H1 (cell line): ENCODE data around the gene TNIP1. TPM values are rescaled to one million over a fixed set of nuclear protein-coding genes. Genes with fewer than 3 reads are reported as not detected.

Source experiments
- CBX5 ChIP-seq: fragments of 300-800, 300-1000 bp; sonication (generic); IDR thresholded peaks from 2 replicates; pipeline ENCODE4 v1.7.1; 2016; ENCODE audit warnings: antibody characterized with exemption, low read length, low read depth
- CTCF ChIP-seq, 3 experiments: IDR thresholded peaks; 1 replicate in 2 of 3; 2 replicates in 1 of 3; pipeline versions ENCODE4 v1.5.1 to v1.6.1; 2011; ENCODE audit warnings: low read length in 3 of 3, mild to moderate bottlenecking in 3 of 3, inconsistent platforms in 2 of 3, low read depth in 1 of 3, moderate library complexity in 1 of 3; ENCODE audit not compliant: insufficient read depth in 1 of 3; ENCODE audit errors: control extremely low read depth in 1 of 3
- SAP30 ChIP-seq: fragments of 300-600 bp; sonication (generic); IDR thresholded peaks from 2 replicates; pipeline ENCODE4 v1.7.1; 2012; ENCODE audit warnings: low read length, moderate library complexity, mild to moderate bottlenecking, inconsistent platforms; ENCODE audit not compliant: insufficient read depth, insufficient replicate concordance
- SP1 ChIP-seq: IDR thresholded peaks from 2 replicates; pipeline ENCODE4 v1.6.1; 2011; ENCODE audit warnings: low read depth, low read length
- ZNF274 ChIP-seq: IDR thresholded peaks from 2 replicates; pipeline ENCODE4 v1.7.0; 2012; ENCODE audit warnings: low read length, borderline replicate concordance; ENCODE audit errors: extremely low read depth
- polyA plus RNA-seq, 7 experiments: library from polyadenylated mRNA; depleted of rRNA in 3 of 7; stranded (reverse) in 5 of 7; unstranded in 2 of 7; fragments of >200 nt in 5 of 7; fragments of 200-250 nt in 2 of 7; gene quantifications; 1 replicate in 5 of 7; 2 replicates in 1 of 7; 4 replicates in 1 of 7; pipeline versions ENCODE4 v1.2.1 to v1.2.3, GENCODE V29; 2011 to 2013; ENCODE audit warnings: missing spikeins in 2 of 7, mixed read lengths in 2 of 7
- total RNA-seq: library from RNA; stranded (reverse); fragmentation: NEBNext Ultra II Directional; extraction: Animal tissue kit (Norgen Biotek cat#: 25700); gene quantifications from 2 replicates; pipeline ENCODE4 v1.2.1, GENCODE V29; 2021

The TNIP1 gene
- total and polyA plus RNA-seq, 2 of the 8 experiments (the other 6 are each of a cell fraction or from before 2014, with no cell fraction given): 14.2 to 31.9 TPM

DNA sequence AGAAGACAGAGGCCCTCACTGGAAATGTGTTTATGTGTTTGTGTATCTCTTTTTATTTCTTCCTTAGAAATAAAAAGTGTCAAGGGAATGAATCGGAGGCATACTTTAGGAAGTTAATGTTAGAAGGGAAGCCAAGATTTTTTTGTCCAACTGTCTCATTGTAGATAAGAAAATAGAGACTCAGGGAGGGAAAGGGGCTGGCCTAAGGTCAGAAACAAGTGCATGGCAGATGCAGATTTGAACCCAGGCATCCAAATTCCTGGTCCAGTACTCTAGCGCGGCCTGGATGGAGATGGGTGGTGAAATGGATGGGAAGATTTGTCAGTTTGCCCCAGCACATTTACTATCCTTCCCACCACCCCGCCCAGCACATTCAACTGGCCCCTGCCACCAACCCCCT is 19.8 kb upstream of the TNIP1 start (continued):
- TF ChIP-seq CTCF (IDR thresholded peaks at IDR 0.05; ENCODE audit: control extremely low read depth in 1 of 3, insufficient read depth in 1 of 3, low read depth in 1 of 3, low read length in 3 of 3): no peak
- TF ChIP-seq SAP30: no peak
- no peak for TF ChIP-seq SP1
- TF ChIP-seq ZNF274: no peak
- no peak for TF ChIP-seq CBX5
